CD4-positive, alpha-beta T cell treated with Interleukin-2 at 100 ng/mL for 4 hours (primary cell): ENCODE data around the gene BAD.
A peak's percentile ranks its signal among the peaks of the same experiment; 100 is the strongest.

Source experiments
- DNase-seq: peaks from one replicate; pipeline ENCODE4 v3.0.0-alpha.2; 2020; ENCODE audit warnings: low spot score

Gene BAD

GRCh38 chr11:64229090-64229743 lies 55.2 kb downstream of the BAD start:
- no peak for DNase-seq

GRCh38 chr11:64227405-64227956 lies 57.0 kb downstream of the BAD start:
- DNase-seq = no peak

GRCh38 chr11:64226507-64227051 lies 57.9 kb downstream of the BAD start:
- peak; percentile 53 for DNase-seq

GRCh38 chr11:64225608-64226506 lies 58.6 kb downstream of the BAD start, which contains the start of the genes NUDT22 and TRPT1:
TSS of gene NUDT22 (plus strand) at chr11:64226274. CDS start at chr11:64226653, 379 bp downstream.
TSS of gene TRPT1 (minus strand) at chr11:64226186. CDS start at chr11:64225860, 326 bp downstream.
- DNase-seq = peak; percentile 86

- no peak for DNase-seq
Measured at GRCh38 chr11:64224891-64225607, 59.4 kb downstream of the BAD start.

GRCh38 chr11:64224151-64224890 lies 60.1 kb downstream of the BAD start:
- no peak for DNase-seq

GRCh38 chr11:64223001-64223651 lies 61.3 kb downstream of the BAD start:
- no peak for DNase-seq

GRCh38 chr11:64222651-64223000 lies 61.8 kb downstream of the BAD start:
- no peak for DNase-seq

- DNase-seq = no peak
Measured at GRCh38 chr11:64220798-64221197, 63.7 kb downstream of the BAD start.

GRCh38 chr11:64220271-64220670 lies 64.2 kb downstream of the BAD start:
- no peak for DNase-seq
